GM23338 (cell line): ENCODE data around the gene POR. TPM values are rescaled to one million over a fixed set of nuclear protein-coding genes. Genes with fewer than 3 reads are reported as not detected.

Experiments used
- ATAC-seq: fragments of 200-7000 bp; cut with Tn5 transposase; 3 replicates; pipeline ENCODE4 v1.9.1; 2020
- DNase-seq: peaks from one replicate; pipeline ENCODE4 v3.0.0-alpha.2; 2015; ENCODE audit warnings: low spot score
- H2AFZ ChIP-seq: fragments of 200-600 bp; sonication (generic); 2 replicates; pipeline ENCODE4 v1.8.0; 2016; ENCODE audit warnings: antibody characterized with exemption, mild to moderate bottlenecking, moderate library complexity
- H3F3A ChIP-seq: fragments of 200-600 bp; sonication (generic); replicated peaks from 2 replicates; pipeline ENCODE4 v1.8.0; 2017; ENCODE audit warnings: antibody characterized with exemption, mixed run types, low read depth
- H3K27ac ChIP-seq: fragments of 200-600 bp; sonication (generic); 2 replicates; pipeline ENCODE4 v1.6.1; 2016; ENCODE audit warnings: low read depth
- H3K27me3 ChIP-seq: fragments of 200-600 bp; sonication (generic); 2 replicates; pipeline ENCODE4 v1.8.0; 2016; ENCODE audit warnings: mild to moderate bottlenecking, mixed run types, moderate library complexity; ENCODE audit not compliant: insufficient read depth
- H3K36me3 ChIP-seq: fragments of 200-600 bp; sonication (generic); 2 replicates; pipeline ENCODE4 v1.8.0; 2016; ENCODE audit warnings: mild to moderate bottlenecking; ENCODE audit not compliant: insufficient read depth
- H3K4me1 ChIP-seq: fragments of 200-600 bp; sonication (generic); 2 replicates; pipeline ENCODE4 v1.8.0; 2016; ENCODE audit warnings: mild to moderate bottlenecking, moderate library complexity; ENCODE audit not compliant: insufficient read depth
- H3K4me2 ChIP-seq: fragments of 200-600 bp; sonication (generic); 2 replicates; pipeline ENCODE4 v1.7.1; 2017; ENCODE audit warnings: mixed run types
- H3K4me3 ChIP-seq: fragments of 200-600 bp; sonication (generic); 2 replicates; pipeline ENCODE4 v1.6.1; 2016; ENCODE audit warnings: mixed run types
- H3K79me2 ChIP-seq: fragments of 200-600 bp; sonication (generic); replicated peaks from 2 replicates; pipeline ENCODE4 v1.8.0; 2017; ENCODE audit warnings: mild to moderate bottlenecking; ENCODE audit not compliant: insufficient read depth
- H3K9me2 ChIP-seq: fragments of 200-600 bp; sonication (generic); 2 replicates; pipeline ENCODE4 v1.8.0; 2017; ENCODE audit not compliant: insufficient read depth
- H4K20me1 ChIP-seq: fragments of 200-600 bp; sonication (generic); replicated peaks from 2 replicates; pipeline ENCODE4 v1.8.0; 2017; ENCODE audit warnings: mild to moderate bottlenecking; ENCODE audit not compliant: insufficient read depth
- H3K27ac Mint-ChIP-seq: 2 replicates; pipeline ENCODE4 v1.8.0; 2020; ENCODE audit warnings: inconsistent platforms, mild to moderate bottlenecking, moderate library complexity, mixed read lengths
- H3K27me3 Mint-ChIP-seq: 3 replicates; pipeline ENCODE4 v1.8.0; 2022; ENCODE audit warnings: low read depth, mild to moderate bottlenecking, moderate library complexity, mixed read lengths, inconsistent platforms; ENCODE audit not compliant: insufficient read depth, poor library complexity
- H3K36me3 Mint-ChIP-seq: 3 replicates; pipeline ENCODE4 v1.8.0; 2021; ENCODE audit warnings: low read depth, mild to moderate bottlenecking, inconsistent platforms, moderate library complexity, mixed read lengths
- H3K4me1 Mint-ChIP-seq: 3 replicates; pipeline ENCODE4 v1.8.0; 2020; ENCODE audit warnings: mild to moderate bottlenecking, inconsistent platforms, mixed read lengths
- H3K4me3 Mint-ChIP-seq: 3 replicates; pipeline ENCODE4 v1.8.0; 2021; ENCODE audit warnings: moderate library complexity, mild to moderate bottlenecking, inconsistent platforms, mixed read lengths
- H3K9me3 Mint-ChIP-seq: 3 replicates; pipeline ENCODE4 v1.8.0; 2020; ENCODE audit warnings: moderate library complexity, mild to moderate bottlenecking, inconsistent platforms, mixed read lengths
- CREB1 ChIP-seq: fragments of 250-450 bp; sonication (Bioruptor Pico); IDR thresholded peaks from 2 replicates; pipeline ENCODE4 v1.5.0; 2020; ENCODE audit warnings: low read depth, mild to moderate bottlenecking, moderate library complexity
- CTCF ChIP-seq, 2 experiments: fragments of 200-600 bp in 1 of 2; sonication (generic) in 1 of 2; conservative IDR thresholded peaks; 2 replicates each; pipeline versions ENCODE4 v1.5.1 to v1.6.1; 2016 to 2017; ENCODE audit warnings: antibody characterized with exemption in 2 of 2, low read depth in 2 of 2, mild to moderate bottlenecking in 2 of 2, moderate library complexity in 1 of 2
- ETS1 ChIP-seq: IDR thresholded peaks from 2 replicates; pipeline ENCODE4 v1.6.1; 2016; ENCODE audit warnings: antibody characterized with exemption
- EZH2phosphoT487 ChIP-seq: fragments of 200-600 bp; sonication (generic); IDR thresholded peaks from one replicate; pipeline ENCODE4 v1.8.1; 2018; ENCODE audit warnings: antibody characterized with exemption; ENCODE audit not compliant: unreplicated experiment
- JUNB ChIP-seq: IDR thresholded peaks from one replicate; pipeline ENCODE4 v1.6.1; 2016; ENCODE audit warnings: antibody characterized with exemption; ENCODE audit not compliant: unreplicated experiment
- NANOG ChIP-seq: IDR thresholded peaks from 2 replicates; pipeline ENCODE4 v1.6.1; 2016; ENCODE audit warnings: antibody characterized with exemption, borderline replicate concordance
- POLR2AphosphoS5 ChIP-seq: IDR thresholded peaks from 2 replicates; pipeline ENCODE4 v1.6.1; 2016; ENCODE audit warnings: antibody characterized with exemption, low read depth
- REST ChIP-seq: IDR thresholded peaks from one replicate; pipeline ENCODE4 v1.6.1; 2018; ENCODE audit warnings: antibody characterized with exemption; ENCODE audit not compliant: unreplicated experiment
- STAT1 ChIP-seq: IDR thresholded peaks from one replicate; pipeline ENCODE4 v1.6.1; 2016; ENCODE audit warnings: antibody characterized with exemption; ENCODE audit not compliant: unreplicated experiment
- ZNF114 ChIP-seq: fragments of 250-450 bp; sonication (Bioruptor Pico); IDR thresholded peaks from 2 replicates; pipeline ENCODE4 v1.5.0; 2020; ENCODE audit warnings: mild to moderate bottlenecking, moderate library complexity
- ZNF331 ChIP-seq: fragments of 250-450 bp; sonication (Bioruptor Pico); IDR thresholded peaks from 2 replicates; pipeline ENCODE4 v1.5.0; 2020; ENCODE audit warnings: low read depth, mild to moderate bottlenecking, moderate library complexity
- ZNF462 ChIP-seq: fragments of 250-450 bp; sonication (Bioruptor Pico); IDR thresholded peaks from 2 replicates; pipeline ENCODE4 v1.5.0; 2020; ENCODE audit warnings: mild to moderate bottlenecking, moderate library complexity
- polyA plus RNA-seq: library from polyadenylated mRNA; unstranded; fragments of >200 nt; fragmentation: Nextera tagmentation; extraction: Ambion mirVana; gene quantifications from 2 replicates; pipeline ENCODE4 v1.2.1, GENCODE V29; 2016
- total RNA-seq: library from RNA; depleted of rRNA; stranded (reverse); fragments of >200 nt; shearing (Covaris generic); gene quantifications from 2 replicates; pipeline ENCODE4 v1.2.3, GENCODE V29; 2014

Gene POR
- total and polyA plus RNA-seq, 2 experiments from 2014 or later, result 126 to 164 TPM

- Histone ChIP-seq H3K4me1 (no peaks in the 10 kb centered on the region), H3K27me3 (no peaks in the 10 kb centered on the region), H2AFZ (no peak overlapping the region), H3K36me3 (0 out of 2 replicates have a peak, but pooled peaks cover 2% of the 10 kb centered on the region), H3K27ac (no peak overlapping the region), H4K20me1 (no peaks in the 10 kb centered on the region; the same call in 1 of the 2 replicates), H3K9me2 (no peaks in the 10 kb centered on the region), H3F3A (no peaks in the 10 kb centered on the region), H3K79me2 (0 out of 2 replicates have a peak, but pooled peaks cover 2% of the 10 kb centered on the region), H3K4me2 (no peak overlapping the region), H3K4me3 (no peak overlapping the region)
- Mint-ChIP-seq H3K4me1 (peaks cover 6% of the 10 kb centered on the region), H3K27me3 (peaks cover 6% of the 10 kb centered on the region), H3K36me3 (peaks cover 13% of the 10 kb centered on the region), H3K4me3 (no peak overlapping the region), H3K27ac (no peak overlapping the region; the same call in 1 of the 2 replicates), H3K9me3 (no peaks in the 10 kb centered on the region)
- ATAC-seq (no peak), DNase-seq (no peak)
- no peak for TF ChIP-seq CREB1
- no peak for TF ChIP-seq STAT1
- no peak for TF ChIP-seq REST
- TF ChIP-seq EZH2phosphoT487, result no peak
- no peak for TF ChIP-seq NANOG
- no peak for TF ChIP-seq CTCF (conservative IDR thresholded peaks at IDR 0.05; ENCODE audit: low read depth in 2 of 2)
- TF ChIP-seq JUNB, result no peak
- no peak for TF ChIP-seq ZNF114 (CRISPR knock-in tag)
- no peak for TF ChIP-seq POLR2AphosphoS5
- no peak for TF ChIP-seq ETS1
- TF ChIP-seq ZNF331 (CRISPR knock-in tag), result no peak
- TF ChIP-seq ZNF462, result no peak
Measured at GRCh38 chr7:75967487-75967997, 52.6 kb downstream of the POR start.
